Activated CD4-positive, alpha-beta T cell treated with anti-CD3 and anti-CD28 coated beads, Interleukin-2, amount 10 ng/mL, durations not matched to agents 7 days and 5 days (primary cell): ENCODE measurements around the gene SMIM29. TPM values are rescaled to one million over a fixed set of nuclear protein-coding genes. Genes with fewer than 3 reads are reported as not detected.

Experiments used
- CTCF ChIA-PET: fragments of 350-600 bp; sonication (Branson Sonifier 250); formaldehyde crosslinking; loops from one replicate; lab custom pipeline; 2021; ENCODE audit warnings: antibody characterized with exemption; lab: Charles Lee
- POLR2A ChIA-PET: fragments of 350-600 bp; sonication (Branson Sonifier 250); formaldehyde crosslinking; loops from one replicate; lab custom pipeline; 2021; ENCODE audit warnings: antibody characterized with exemption; lab: Charles Lee
- DNase-seq: peaks from one replicate; pipeline ENCODE4 v3.0.0-alpha.2; 2020
- H3K27ac Mint-ChIP-seq: one replicate; pipeline ENCODE4 v1.8.0; 2021; ENCODE audit warnings: mild to moderate bottlenecking, moderate library complexity, mixed read lengths
- H3K27me3 Mint-ChIP-seq: one replicate; pipeline ENCODE4 v1.8.0; 2021; ENCODE audit warnings: mixed read lengths
- H3K36me3 Mint-ChIP-seq: one replicate; pipeline ENCODE4 v1.8.0; 2021; ENCODE audit warnings: low read depth, mixed read lengths
- H3K4me1 Mint-ChIP-seq: one replicate; pipeline ENCODE4 v1.8.0; 2021; ENCODE audit warnings: mixed read lengths
- H3K4me3 Mint-ChIP-seq: one replicate; pipeline ENCODE4 v1.8.0; 2021; ENCODE audit warnings: mild to moderate bottlenecking, moderate library complexity, mixed read lengths
- H3K9me3 Mint-ChIP-seq: one replicate; pipeline ENCODE4 v1.8.0; 2021; ENCODE audit warnings: mixed read lengths
- total RNA-seq, 2 experiments: library from RNA; stranded (reverse); gene quantifications; one replicate each; pipeline ENCODE4 v1.2.3, GENCODE V29; 2021

SMIM29 gene
- total RNA-seq, 2 experiments from 2014 or later, result 22.4 to 23.1 TPM

DNA sequence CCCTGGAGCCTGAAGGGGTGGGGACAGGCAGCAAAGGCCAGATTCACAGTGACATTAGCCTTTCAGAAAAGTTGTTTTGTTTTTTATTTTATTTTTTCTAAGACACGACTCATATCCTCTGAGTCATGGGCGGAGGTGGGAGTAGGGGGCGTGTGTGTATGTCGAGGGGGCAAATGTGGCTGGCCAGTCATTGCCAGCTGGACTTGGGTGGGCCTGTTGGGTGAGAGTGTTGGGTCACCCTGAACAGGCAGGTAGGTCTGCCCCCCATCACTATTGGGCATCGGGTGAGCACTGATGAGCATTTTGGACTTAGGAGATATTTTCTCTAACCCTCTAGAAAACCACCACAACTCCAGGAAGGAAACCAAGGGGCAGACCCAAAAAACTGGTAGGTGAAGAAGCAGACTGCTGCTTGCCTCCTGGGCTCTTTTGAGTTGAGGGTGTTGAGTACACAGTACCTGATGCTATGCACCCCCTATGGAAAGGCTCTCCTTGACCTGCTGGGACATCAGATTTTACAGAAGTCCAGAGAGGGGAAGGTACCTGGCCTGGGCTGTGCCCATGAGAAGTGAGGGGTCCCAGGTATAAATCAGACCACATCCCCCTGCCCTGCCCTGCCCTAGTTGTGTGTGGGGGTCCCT lies 5.6 kb downstream of the SMIM29 start:
- POLR2A ChIA-PET, result no interaction called here
- CTCF ChIA-PET, result interaction anchor here (0.6 to 1.5 kb wide), 2 partner anchors 47 kb away, joined by 3 read pairs; no protein-coding TSS in a partner anchor
- H3K36me3 Mint-ChIP-seq, result peaks cover 57% of the 10 kb centered on the region
- no peaks in the 10 kb centered on the region for H3K9me3 Mint-ChIP-seq
- H3K27me3 Mint-ChIP-seq, result no peaks in the 10 kb centered on the region
- H3K4me1 Mint-ChIP-seq, result peaks cover 89% of the 10 kb centered on the region
- no peak for DNase-seq
- peak overlapping the region; percentile 80 for H3K27ac Mint-ChIP-seq
- no peak overlapping the region for H3K4me3 Mint-ChIP-seq

DNA sequence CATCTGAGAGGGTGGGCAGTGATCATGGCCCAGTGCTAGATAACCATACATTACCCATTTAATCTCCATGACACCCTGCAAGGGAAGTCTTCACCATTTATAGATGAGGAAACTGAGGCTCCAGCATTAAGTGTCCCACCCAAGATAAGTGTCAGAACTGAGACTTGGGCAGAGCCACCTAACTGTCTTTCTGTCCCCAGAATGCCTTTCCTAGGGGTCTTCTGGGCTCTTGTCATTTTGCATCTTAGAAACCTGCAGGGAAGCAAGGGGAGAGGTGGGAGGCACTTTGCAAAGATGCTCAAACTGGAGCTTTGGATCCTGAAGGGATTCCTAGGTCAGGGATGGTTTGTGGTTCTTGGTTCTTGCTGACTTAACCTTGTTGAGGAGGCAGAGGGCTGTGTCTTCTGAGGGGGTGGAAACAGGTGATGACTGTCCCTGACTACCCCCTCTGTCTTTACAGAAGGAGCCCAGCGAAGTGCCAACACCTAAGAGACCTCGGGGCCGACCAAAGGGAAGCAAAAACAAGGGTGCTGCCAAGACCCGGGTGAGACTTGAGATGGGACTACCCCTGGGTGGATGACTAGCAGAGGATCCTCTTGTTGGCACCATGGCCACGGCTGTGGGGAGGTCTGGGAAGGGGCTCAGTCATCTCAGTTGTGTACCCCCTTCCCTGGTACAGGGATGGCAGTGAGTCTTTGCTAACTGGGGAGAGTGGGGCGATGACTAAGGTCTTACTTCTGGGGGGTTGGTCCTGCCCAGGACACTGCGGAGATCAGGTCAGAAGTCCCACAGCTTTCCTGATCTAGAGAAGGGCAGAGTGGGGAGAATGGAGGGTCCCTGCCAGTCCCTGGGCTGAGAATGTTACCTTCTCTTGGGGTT lies 6.3 kb downstream of the SMIM29 start:
- ChIA-PET CTCF (interaction anchor here (1.3 to 1.5 kb wide), 2 partner anchors 20 to 46 kb away, joined by 3 read pairs; no protein-coding TSS in a partner anchor), POLR2A (no interaction called here)
- Mint-ChIP-seq H3K27me3 (no peaks in the 10 kb centered on the region), H3K4me3 (no peak overlapping the region), H3K36me3 (peaks cover 58% of the 10 kb centered on the region), H3K9me3 (no peaks in the 10 kb centered on the region), H3K4me1 (peaks cover 82% of the 10 kb centered on the region), H3K27ac (peak overlapping the region; percentile 80)
- no peak for DNase-seq

DNA sequence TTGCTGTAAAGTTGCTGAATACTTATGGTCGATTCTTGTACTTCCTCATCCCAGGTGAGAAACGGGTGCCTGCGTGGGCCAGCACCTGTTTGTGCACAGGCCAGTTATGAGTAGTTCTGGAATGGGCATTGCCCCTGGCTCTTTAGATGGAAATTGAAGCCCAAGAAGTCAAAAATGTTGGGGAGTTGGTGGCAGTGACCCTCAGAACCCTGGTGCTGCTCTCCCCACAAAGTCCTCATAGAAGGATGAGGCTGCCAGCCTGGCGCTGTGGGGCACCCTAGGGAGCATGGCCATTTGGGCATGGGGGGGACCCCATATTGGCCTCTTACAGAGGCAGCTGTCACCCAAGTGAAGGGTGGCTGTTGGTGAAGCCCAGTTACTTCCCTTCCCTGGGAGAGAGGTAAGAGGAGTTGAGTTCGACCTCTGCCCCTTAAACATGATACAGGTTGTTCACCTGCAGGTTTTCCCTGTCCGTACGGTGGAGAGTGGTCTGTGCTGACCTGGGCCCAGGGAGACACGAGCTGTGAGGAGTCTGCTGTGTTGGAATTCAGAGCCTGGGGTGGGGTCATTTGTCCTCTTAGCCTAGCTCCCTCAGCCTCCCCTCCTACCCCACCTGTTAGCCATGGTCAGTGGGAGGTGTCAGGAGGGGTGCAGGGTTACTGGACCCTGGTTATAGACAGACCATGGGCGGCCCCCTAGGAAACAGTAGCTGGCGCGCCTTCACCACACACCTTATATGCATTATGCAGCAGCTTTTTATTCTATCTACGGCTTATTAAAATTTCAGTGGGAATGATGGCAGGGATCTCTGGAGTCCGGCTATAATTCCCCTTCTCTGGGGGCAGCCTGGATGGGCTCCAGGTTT lies 7.2 kb downstream of the SMIM29 start:
- peaks cover 58% of the 10 kb centered on the region for H3K36me3 Mint-ChIP-seq
- no peak overlapping the region for H3K4me3 Mint-ChIP-seq
- POLR2A ChIA-PET, result no interaction called here
- CTCF ChIA-PET, result interaction anchor here (1.3 to 1.5 kb wide), 2 partner anchors 19 to 45 kb away, joined by 3 read pairs; no protein-coding TSS in a partner anchor
- peak overlapping the region; percentile 57 for H3K27ac Mint-ChIP-seq
- H3K9me3 Mint-ChIP-seq, result no peaks in the 10 kb centered on the region
- DNase-seq, result no peak
- H3K27me3 Mint-ChIP-seq, result no peaks in the 10 kb centered on the region
- H3K4me1 Mint-ChIP-seq, result peaks cover 76% of the 10 kb centered on the region

GRCh38 chr6:34240329-34241248 lies 8.2 kb downstream of the SMIM29 start:
- peaks cover 73% of the 10 kb centered on the region for H3K4me1 Mint-ChIP-seq

DNA sequence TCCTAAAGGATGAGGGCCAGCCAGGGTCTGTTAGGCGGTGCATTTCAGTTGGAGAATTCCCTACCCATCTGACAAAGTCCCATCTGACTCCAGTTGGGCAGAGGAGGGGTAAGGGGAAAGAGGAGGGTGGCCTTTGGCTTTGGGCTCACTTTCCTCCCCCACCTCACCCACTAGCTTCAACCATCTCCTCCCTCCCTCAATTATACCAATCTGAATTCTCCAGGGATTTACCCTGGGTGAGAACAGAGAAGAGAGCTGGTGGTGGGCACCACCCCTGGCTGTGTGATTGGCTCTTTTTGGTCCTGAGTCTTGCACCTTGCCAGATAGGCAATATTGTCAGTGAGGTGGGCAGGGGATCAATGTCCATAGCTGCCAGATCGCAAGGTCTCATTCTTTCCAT lies 8.9 kb downstream of the SMIM29 start:
- H3K4me3 Mint-ChIP-seq, result no peak overlapping the region
- CTCF ChIA-PET, result interaction anchor here (0.5 to 1.4 kb wide), 3 partner anchors 9 to 26 kb away, joined by 3 to 4 read pairs (median 4); no protein-coding TSS in a partner anchor
- no peaks in the 10 kb centered on the region for H3K27me3 Mint-ChIP-seq
- no peaks in the 10 kb centered on the region for H3K9me3 Mint-ChIP-seq
- POLR2A ChIA-PET, result no interaction called here
- peaks cover 66% of the 10 kb centered on the region for H3K4me1 Mint-ChIP-seq
- H3K27ac Mint-ChIP-seq, result peak overlapping the region; percentile 46
- DNase-seq, result no peak
- peaks cover 48% of the 10 kb centered on the region for H3K36me3 Mint-ChIP-seq

More at GRCh38 chr6:34240329-34241248, 8.2 kb downstream of the SMIM29 start:
- H3K27ac Mint-ChIP-seq, result peak overlapping the region; percentile 50
- no peaks in the 10 kb centered on the region for H3K9me3 Mint-ChIP-seq
- H3K4me3 Mint-ChIP-seq, result no peak overlapping the region
- CTCF ChIA-PET, result interaction anchor here (0.5 to 1.4 kb wide), 3 partner anchors 9 to 27 kb away, joined by 3 to 4 read pairs (median 4); no protein-coding TSS in a partner anchor
- H3K36me3 Mint-ChIP-seq, result peaks cover 53% of the 10 kb centered on the region
- no peaks in the 10 kb centered on the region for H3K27me3 Mint-ChIP-seq
- POLR2A ChIA-PET, result no interaction called here
- no peak for DNase-seq

DNA sequence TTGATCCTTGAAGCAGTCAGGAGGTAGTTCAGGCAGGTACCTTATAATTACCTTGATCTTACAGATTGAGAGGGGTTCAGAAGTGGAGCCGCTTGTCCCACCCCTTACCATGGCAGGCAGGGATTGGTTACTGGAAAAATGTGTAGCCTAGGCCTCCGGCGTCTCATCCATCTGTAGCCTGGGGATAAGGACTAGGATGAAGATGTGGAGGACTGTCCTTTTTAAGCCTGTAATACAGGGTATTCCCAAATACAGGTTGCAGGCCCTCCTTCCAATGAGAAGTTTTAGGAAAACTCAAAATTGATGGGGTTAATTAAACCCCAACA lies 9.3 kb downstream of the SMIM29 start:
- no peak for DNase-seq
- Mint-ChIP-seq H3K27me3 (no peaks in the 10 kb centered on the region), H3K27ac (peak overlapping the region; percentile 95), H3K36me3 (peaks cover 44% of the 10 kb centered on the region), H3K4me1 (peaks cover 65% of the 10 kb centered on the region), H3K4me3 (peak overlapping the region; percentile 93), H3K9me3 (no peaks in the 10 kb centered on the region)
- CTCF ChIA-PET, result no interaction called here
- POLR2A ChIA-PET, result no interaction called here

DNA sequence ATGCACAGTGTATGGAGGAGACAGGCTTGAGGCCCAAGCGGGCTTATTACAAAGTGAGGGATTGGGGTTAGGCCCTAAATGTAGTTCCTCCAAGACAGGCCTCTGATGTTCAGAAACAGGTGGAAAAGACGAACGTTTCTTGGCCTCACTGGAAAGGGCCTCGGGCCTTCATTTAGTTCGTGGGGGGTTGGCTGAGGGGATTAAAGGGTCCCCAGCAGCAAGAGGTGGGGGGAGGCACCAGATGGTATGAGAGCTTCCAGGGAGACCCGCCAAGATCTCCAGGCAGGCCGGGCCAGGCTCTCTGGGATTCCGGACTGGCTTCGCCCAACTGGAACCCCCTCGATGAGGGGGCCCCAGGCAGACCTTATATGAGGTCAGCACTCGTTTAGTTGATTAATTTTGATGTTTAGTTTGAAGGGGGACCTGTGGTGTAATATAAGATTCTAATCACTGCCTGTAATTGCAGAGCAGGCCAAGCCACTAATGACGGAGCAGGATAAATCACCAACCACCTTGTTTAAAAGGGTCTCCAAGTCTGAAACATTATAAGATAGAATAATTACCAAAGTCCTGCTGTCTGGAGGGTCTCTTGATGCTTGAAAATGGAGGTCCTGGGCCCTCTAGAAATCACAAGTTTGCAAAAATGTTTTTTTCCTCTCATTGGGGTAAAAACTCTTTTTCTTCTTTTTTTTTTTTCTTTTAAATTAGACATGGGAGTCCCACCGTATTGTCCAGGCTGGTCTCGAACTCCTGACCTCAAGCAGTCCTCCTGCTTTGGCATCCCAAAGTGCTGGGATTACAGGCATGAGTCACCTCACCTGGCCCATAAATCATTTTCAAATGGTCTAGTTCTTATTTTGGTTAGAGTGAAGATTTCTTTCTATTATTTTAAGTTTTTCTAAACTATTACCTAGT lies 10.0 kb downstream of the SMIM29 start:
- CTCF ChIA-PET, result no interaction called here
- DNase-seq, result no peak
- POLR2A ChIA-PET, result no interaction called here
- Mint-ChIP-seq H3K4me1 (peaks cover 68% of the 10 kb centered on the region), H3K27ac (peak overlapping the region; percentile 95), H3K27me3 (no peaks in the 10 kb centered on the region), H3K36me3 (peaks cover 41% of the 10 kb centered on the region), H3K4me3 (peak overlapping the region; percentile 93), H3K9me3 (no peaks in the 10 kb centered on the region)

DNA sequence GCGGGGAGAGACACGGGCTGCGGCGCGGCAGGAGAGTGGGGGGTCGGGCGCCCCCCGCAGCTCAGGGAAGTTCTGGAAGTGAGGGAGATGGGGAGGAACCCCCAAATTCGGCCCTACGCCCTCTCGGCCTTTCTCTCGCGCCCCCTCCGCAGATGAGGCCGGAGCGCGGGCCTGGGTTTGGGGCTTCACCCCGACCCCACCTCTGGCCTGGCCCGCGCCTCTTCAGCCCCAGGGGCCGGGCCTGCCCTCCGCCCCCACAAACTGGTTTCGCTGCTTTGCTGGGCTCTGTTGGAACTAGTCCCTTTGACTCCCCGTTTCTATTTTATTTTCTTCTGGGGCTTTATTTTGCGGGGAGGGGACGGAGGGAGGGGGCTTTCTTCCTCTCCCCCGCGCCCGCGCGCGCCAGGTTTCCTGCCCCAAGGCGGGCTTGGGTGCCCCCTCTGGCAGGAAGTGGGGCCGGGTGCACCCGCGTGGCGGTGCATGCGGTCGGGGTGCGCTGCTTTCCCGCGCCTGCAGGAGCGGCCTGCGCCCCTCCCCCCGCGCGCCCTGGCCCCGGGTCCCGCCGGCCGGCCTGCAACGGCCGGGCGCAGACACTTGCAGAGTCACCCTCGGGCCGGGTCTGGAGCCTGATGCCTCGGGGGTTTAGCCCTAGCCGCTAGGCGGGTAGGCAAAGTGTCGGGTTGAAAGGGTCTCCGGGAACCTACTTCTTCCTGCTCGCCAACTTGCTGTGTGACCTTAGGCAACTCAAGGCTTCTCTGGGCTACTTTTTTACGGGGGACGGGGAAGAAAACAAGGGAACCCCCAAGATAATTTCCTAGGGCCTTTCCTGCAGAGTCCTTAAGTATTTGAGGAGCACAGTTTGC lies 10.9 kb downstream of the SMIM29 start:
- Mint-ChIP-seq H3K27me3 (no peaks in the 10 kb centered on the region), H3K9me3 (no peaks in the 10 kb centered on the region), H3K4me1 (peaks cover 60% of the 10 kb centered on the region), H3K27ac (peak overlapping the region; percentile 95), H3K4me3 (peak overlapping the region; percentile 93), H3K36me3 (peaks cover 32% of the 10 kb centered on the region)
- ChIA-PET POLR2A (no interaction called here), CTCF (interaction anchor here (1.3 kb wide), 1 partner anchor 11 kb away, joined by 7 read pairs; no protein-coding TSS in a partner anchor)
- peak; percentile 80 for DNase-seq

DNA sequence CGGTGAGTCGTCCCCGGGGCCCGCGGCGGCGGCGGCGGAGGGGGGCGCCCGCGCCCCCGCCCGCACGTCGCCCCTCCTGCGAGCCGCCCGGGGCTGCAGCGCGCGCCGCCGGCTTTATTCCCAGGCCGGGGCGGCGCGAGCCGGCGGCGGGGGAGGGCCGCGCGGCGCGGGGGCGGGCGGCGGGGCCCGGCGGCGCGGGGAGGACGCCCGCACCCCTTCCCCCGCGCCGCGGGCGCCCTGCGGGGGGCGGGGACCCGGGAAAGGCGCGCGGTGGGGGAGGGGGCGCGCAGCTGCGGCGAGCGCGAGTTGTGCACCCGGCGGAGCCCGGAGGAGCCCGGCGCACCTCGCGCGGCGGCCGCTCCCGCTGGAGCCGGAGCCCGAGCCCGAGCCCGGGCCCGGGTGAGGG lies 11.5 kb downstream of the SMIM29 start:
- Mint-ChIP-seq H3K9me3 (no peaks in the 10 kb centered on the region), H3K27ac (no peak overlapping the region), H3K4me1 (peaks cover 54% of the 10 kb centered on the region), H3K4me3 (peak overlapping the region; percentile 84), H3K36me3 (peaks cover 25% of the 10 kb centered on the region), H3K27me3 (no peaks in the 10 kb centered on the region)
- ChIA-PET POLR2A (interaction anchor here (0.6 to 1.1 kb wide), 4 partner anchors 13 to 896 kb away, joined by 3 to 6 read pairs (median 4); no protein-coding TSS in a partner anchor), CTCF (interaction anchor here (0.9 to 1.3 kb wide), 6 partner anchors 11 to 178 kb away, joined by 3 to 7 read pairs (median 3); partner anchors contain the start of gene SMIM29)
- DNase-seq, result peak; percentile 42
